ENCODE measurements around the gene URI1.

Gene URI1

GRCh38 chr19:29926801-29927200 lies 15.2 kb upstream of the URI1 start:
- no peak for DNase-seq (ENCODE audit: low read depth in 2 of 2)
- no peak for TF ChIP-seq CTCF (IDR thresholded peaks at IDR 0.05; ENCODE audit: low read depth, low read length)
- no peak overlapping the region for H3K4me3 ChIP-seq (replicated peaks in 1 of 2; ENCODE audit: low read depth in 2 of 2, low read length in 2 of 2)

- no peak for TF ChIP-seq CTCF (IDR thresholded peaks at IDR 0.05; ENCODE audit: low read depth, low read length)
- no peak for DNase-seq (ENCODE audit: low read depth in 2 of 2)
- H3K4me3 ChIP-seq (replicated peaks in 1 of 2; ENCODE audit: low read depth in 2 of 2, low read length in 2 of 2): no peak overlapping the region
Observed at GRCh38 chr19:29927944-29928625, 14.0 kb upstream of the URI1 start.

- TF ChIP-seq CTCF (IDR thresholded peaks at IDR 0.05; ENCODE audit: low read depth, low read length): no peak
- H3K4me3 ChIP-seq (replicated peaks in 1 of 2; ENCODE audit: low read depth in 2 of 2, low read length in 2 of 2): no peak overlapping the region
- DNase-seq (ENCODE audit: low read depth in 2 of 2): no peak
Observed at GRCh38 chr19:29928831-29929230, 13.2 kb upstream of the URI1 start.

- no peak for TF ChIP-seq CTCF (IDR thresholded peaks at IDR 0.05; ENCODE audit: low read depth, low read length)
- DNase-seq (ENCODE audit: low read depth in 2 of 2): no peak
- H3K4me3 ChIP-seq (replicated peaks in 1 of 2; ENCODE audit: low read depth in 2 of 2, low read length in 2 of 2): no peak overlapping the region
Observed at GRCh38 chr19:29934257-29934656, 7.8 kb upstream of the URI1 start.

GRCh38 chr19:29934781-29935180 lies 7.3 kb upstream of the URI1 start:
- TF ChIP-seq CTCF (IDR thresholded peaks at IDR 0.05; ENCODE audit: low read depth, low read length): no peak
- DNase-seq (ENCODE audit: low read depth in 2 of 2): no peak
- no peak overlapping the region for H3K4me3 ChIP-seq (replicated peaks in 1 of 2; ENCODE audit: low read depth in 2 of 2, low read length in 2 of 2)

GRCh38 chr19:29936409-29936808 lies 5.6 kb upstream of the URI1 start:
- no peak for TF ChIP-seq CTCF (IDR thresholded peaks at IDR 0.05; ENCODE audit: low read depth, low read length)
- no peak for DNase-seq (ENCODE audit: low read depth in 2 of 2)
- no peak overlapping the region for H3K4me3 ChIP-seq (replicated peaks in 1 of 2; ENCODE audit: low read depth in 2 of 2, low read length in 2 of 2)

- no peak for DNase-seq (ENCODE audit: low read depth in 2 of 2)
- no peak for TF ChIP-seq CTCF (IDR thresholded peaks at IDR 0.05; ENCODE audit: low read depth, low read length)
- H3K4me3 ChIP-seq (replicated peaks in 1 of 2; ENCODE audit: low read depth in 2 of 2, low read length in 2 of 2): no peak overlapping the region
Observed at GRCh38 chr19:29939628-29940027, 2.4 kb upstream of the URI1 start.

All from cardiac fibroblast (primary cell).